ENCODE data around the gene FLOT1.

The FLOT1 gene

GRCh38 chr6:30711758-30712380, 30.6 kb downstream of the FLOT1 start:
- Mint-ChIP-seq H3K27ac (peak overlapping the region; percentile 94), H3K36me3 (peaks cover 93% of the 10 kb centered on the region), H3K4me1 (peaks cover 55% of the 10 kb centered on the region), H3K4me3 (peak overlapping the region; percentile 59), H3K9me3 (no peaks in the 10 kb centered on the region)
- ATAC-seq (peak; percentile 81), DNase-seq (ENCODE audit: low spot score in 2 of 2) (no peak)

- Mint-ChIP-seq H3K27ac (no peak overlapping the region), H3K4me3 (no peak overlapping the region), H3K9me3 (no peaks in the 10 kb centered on the region), H3K4me1 (peaks cover 36% of the 10 kb centered on the region), H3K36me3 (peaks cover 98% of the 10 kb centered on the region)
- DNase-seq (ENCODE audit: low spot score in 2 of 2) (no peak), ATAC-seq (no peak)
These were observed 33.2 kb downstream of the FLOT1 start for GRCh38 chr6:30709101-30709868.

GRCh38 chr6:30707281-30707850, 35.1 kb downstream of the FLOT1 start:
- peaks cover 98% of the 10 kb centered on the region for H3K36me3 Mint-ChIP-seq
- DNase-seq (ENCODE audit: low spot score in 2 of 2): no peak
- ATAC-seq: no peak
- H3K4me3 Mint-ChIP-seq: no peak overlapping the region
- peaks cover 33% of the 10 kb centered on the region for H3K4me1 Mint-ChIP-seq
- H3K9me3 Mint-ChIP-seq: no peaks in the 10 kb centered on the region
- peak overlapping the region; percentile 77 for H3K27ac Mint-ChIP-seq

- peaks cover 18% of the 10 kb centered on the region for H3K4me1 Mint-ChIP-seq
- H3K27ac Mint-ChIP-seq: peak overlapping the region; percentile 50
- H3K4me3 Mint-ChIP-seq: no peak overlapping the region
- H3K9me3 Mint-ChIP-seq: no peaks in the 10 kb centered on the region
- peaks cover 98% of the 10 kb centered on the region for H3K36me3 Mint-ChIP-seq
- no peak for DNase-seq (ENCODE audit: low spot score in 2 of 2)
- ATAC-seq: no peak
These were observed 36.9 kb downstream of the FLOT1 start for GRCh38 chr6:30705620-30706019.

- H3K4me3 Mint-ChIP-seq: no peak overlapping the region
- H3K9me3 Mint-ChIP-seq: no peaks in the 10 kb centered on the region
- peak overlapping the region; percentile 48 for H3K27ac Mint-ChIP-seq
- H3K4me1 Mint-ChIP-seq: peaks cover 18% of the 10 kb centered on the region
- DNase-seq (ENCODE audit: low spot score in 2 of 2): no peak
- no peak for ATAC-seq
- peaks cover 100% of the 10 kb centered on the region for H3K36me3 Mint-ChIP-seq
These were observed 38.7 kb downstream of the FLOT1 start for GRCh38 chr6:30703821-30704220.

- no peak for ATAC-seq
- Mint-ChIP-seq H3K4me3 (no peak overlapping the region), H3K27ac (no peak overlapping the region), H3K9me3 (no peaks in the 10 kb centered on the region), H3K4me1 (peaks cover 16% of the 10 kb centered on the region), H3K36me3 (peaks cover 96% of the 10 kb centered on the region)
- no peak for DNase-seq (ENCODE audit: low spot score in 2 of 2)
These were observed 39.5 kb downstream of the FLOT1 start for GRCh38 chr6:30703011-30703410.

GRCh38 chr6:30700340-30700739, 42.1 kb downstream of the FLOT1 start:
- no peaks in the 10 kb centered on the region for H3K9me3 Mint-ChIP-seq
- ATAC-seq (no peak), DNase-seq (ENCODE audit: low spot score in 2 of 2) (no peak)
- H3K36me3 Mint-ChIP-seq: peaks cover 74% of the 10 kb centered on the region
- no peak overlapping the region for H3K27ac Mint-ChIP-seq
- no peak overlapping the region for H3K4me3 Mint-ChIP-seq
- peaks cover 10% of the 10 kb centered on the region for H3K4me1 Mint-ChIP-seq

GRCh38 chr6:30696432-30696831, 46.1 kb downstream of the FLOT1 start:
- peaks cover 2% of the 10 kb centered on the region for H3K4me1 Mint-ChIP-seq
- H3K4me3 Mint-ChIP-seq: no peak overlapping the region
- H3K27ac Mint-ChIP-seq: no peak overlapping the region
- H3K9me3 Mint-ChIP-seq: no peaks in the 10 kb centered on the region
- DNase-seq (ENCODE audit: low spot score in 2 of 2) (no peak), ATAC-seq (no peak)
- H3K36me3 Mint-ChIP-seq: peaks cover 35% of the 10 kb centered on the region

GRCh38 chr6:30691208-30691847, 51.2 kb downstream of the FLOT1 start:
- no peak for DNase-seq (ENCODE audit: low spot score in 2 of 2)
- H3K4me1 Mint-ChIP-seq: peaks cover 43% of the 10 kb centered on the region
- peak overlapping the region; percentile 74 for H3K27ac Mint-ChIP-seq
- no peak for ATAC-seq
- no peaks in the 10 kb centered on the region for H3K9me3 Mint-ChIP-seq
- H3K36me3 Mint-ChIP-seq: peaks cover 13% of the 10 kb centered on the region
- H3K4me3 Mint-ChIP-seq: peak overlapping the region; percentile 92

- ATAC-seq: peak; percentile 50
- H3K9me3 Mint-ChIP-seq: no peaks in the 10 kb centered on the region
- H3K27ac Mint-ChIP-seq: peak within 1 kb of the TSS; percentile 74
- H3K36me3 Mint-ChIP-seq: peaks cover 21% of the 10 kb centered on the region
- DNase-seq (ENCODE audit: low spot score in 2 of 2): peak; percentile 71 to 83
- peaks cover 43% of the 10 kb centered on the region for H3K4me1 Mint-ChIP-seq
- peak within 1 kb of the TSS; percentile 92 for H3K4me3 Mint-ChIP-seq
These were observed 51.9 kb downstream of the FLOT1 start, which contains the start of gene NRM for GRCh38 chr6:30690403-30691207. Gene NRM, minus strand, starts transcription at chr6:30690984. Its CDS starts 10 bp downstream, at chr6:30690974.

GRCh38 chr6:30689985-30690384, 52.5 kb downstream of the FLOT1 start:
- H3K9me3 Mint-ChIP-seq: no peaks in the 10 kb centered on the region
- no peak for DNase-seq (ENCODE audit: low spot score in 2 of 2)
- no peak for ATAC-seq
- peaks cover 27% of the 10 kb centered on the region for H3K36me3 Mint-ChIP-seq
- peaks cover 43% of the 10 kb centered on the region for H3K4me1 Mint-ChIP-seq
- H3K4me3 Mint-ChIP-seq: peak overlapping the region; percentile 92
- peak overlapping the region; percentile 74 for H3K27ac Mint-ChIP-seq

GRCh38 chr6:30689022-30689865, 53.2 kb downstream of the FLOT1 start:
- Mint-ChIP-seq H3K4me1 (peaks cover 43% of the 10 kb centered on the region), H3K27ac (peak overlapping the region; percentile 98), H3K4me3 (peak overlapping the region; percentile 92), H3K9me3 (no peaks in the 10 kb centered on the region), H3K36me3 (peaks cover 34% of the 10 kb centered on the region)
- ATAC-seq (no peak), DNase-seq (ENCODE audit: low spot score in 2 of 2) (no peak)

- DNase-seq (ENCODE audit: low spot score in 2 of 2): no peak
- peaks cover 43% of the 10 kb centered on the region for H3K4me1 Mint-ChIP-seq
- H3K9me3 Mint-ChIP-seq: no peaks in the 10 kb centered on the region
- H3K4me3 Mint-ChIP-seq: peak overlapping the region; percentile 92
- H3K27ac Mint-ChIP-seq: peak overlapping the region; percentile 98
- peaks cover 41% of the 10 kb centered on the region for H3K36me3 Mint-ChIP-seq
- no peak for ATAC-seq
These were observed 53.9 kb downstream of the FLOT1 start for GRCh38 chr6:30688569-30688968.

Data from stimulated activated effector memory CD8-positive, alpha-beta T cell treated with anti-CD3 and anti-CD28 coated beads, Interleukin-12 subunit alpha, Interleukin-12 subunit beta, amount 100 ng/mL, for 72 hours (primary cell).